ENCODE measurements around the gene ACVR1B.

The ACVR1B gene

DNA sequence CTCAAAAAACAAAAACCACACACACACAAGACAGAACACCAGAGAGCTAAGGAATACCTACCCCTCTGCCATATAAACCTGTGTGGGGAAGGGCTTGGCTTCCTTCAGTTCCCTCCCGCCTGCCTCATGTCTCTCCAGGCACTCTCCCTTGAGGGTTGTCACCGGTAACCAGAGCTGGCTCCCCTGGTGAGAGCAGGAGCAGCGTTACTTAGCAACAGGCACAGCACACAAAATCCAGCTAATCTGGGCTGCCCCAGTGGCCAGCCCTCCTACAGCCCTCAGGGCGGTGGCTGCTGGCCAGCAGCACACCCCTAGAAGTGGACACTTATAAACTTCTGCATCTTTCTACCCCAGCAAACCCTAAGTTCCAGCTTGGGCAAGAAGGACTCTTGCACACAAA is 78.2 kb downstream of the ACVR1B start:
- TF ChIP-seq, protein P1, sequence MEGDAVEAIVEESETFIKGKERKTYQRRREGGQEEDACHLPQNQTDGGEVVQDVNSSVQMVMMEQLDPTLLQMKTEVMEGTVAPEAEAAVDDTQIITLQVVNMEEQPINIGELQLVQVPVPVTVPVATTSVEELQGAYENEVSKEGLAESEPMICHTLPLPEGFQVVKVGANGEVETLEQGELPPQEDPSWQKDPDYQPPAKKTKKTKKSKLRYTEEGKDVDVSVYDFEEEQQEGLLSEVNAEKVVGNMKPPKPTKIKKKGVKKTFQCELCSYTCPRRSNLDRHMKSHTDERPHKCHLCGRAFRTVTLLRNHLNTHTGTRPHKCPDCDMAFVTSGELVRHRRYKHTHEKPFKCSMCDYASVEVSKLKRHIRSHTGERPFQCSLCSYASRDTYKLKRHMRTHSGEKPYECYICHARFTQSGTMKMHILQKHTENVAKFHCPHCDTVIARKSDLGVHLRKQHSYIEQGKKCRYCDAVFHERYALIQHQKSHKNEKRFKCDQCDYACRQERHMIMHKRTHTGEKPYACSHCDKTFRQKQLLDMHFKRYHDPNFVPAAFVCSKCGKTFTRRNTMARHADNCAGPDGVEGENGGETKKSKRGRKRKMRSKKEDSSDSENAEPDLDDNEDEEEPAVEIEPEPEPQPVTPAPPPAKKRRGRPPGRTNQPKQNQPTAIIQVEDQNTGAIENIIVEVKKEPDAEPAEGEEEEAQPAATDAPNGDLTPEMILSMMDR (IDR thresholded peaks at IDR 0.05; ENCODE audit: insufficient read depth, low read length, missing control alignments): no peak
- CTCF ChIA-PET: interaction anchor here (1.0 to 32.6 kb wide), 10 partner anchors 9 to 851 kb away, joined by 3 to 1695 read pairs (median 170); partner anchors contain the start of genes ANKRD33, ATG101, NR4A1 and SMIM41
- no peak for DNase-seq (ENCODE audit: low read depth, low spot score)
- POLR2A ChIA-PET: interaction anchor here (0.8 kb wide), 1 partner anchor 11 kb away, joined by 3 read pairs; no protein-coding TSS in a partner anchor
- H3K4me3 ChIP-seq (ENCODE audit: low read depth, low read length): no peak overlapping the region

DNA sequence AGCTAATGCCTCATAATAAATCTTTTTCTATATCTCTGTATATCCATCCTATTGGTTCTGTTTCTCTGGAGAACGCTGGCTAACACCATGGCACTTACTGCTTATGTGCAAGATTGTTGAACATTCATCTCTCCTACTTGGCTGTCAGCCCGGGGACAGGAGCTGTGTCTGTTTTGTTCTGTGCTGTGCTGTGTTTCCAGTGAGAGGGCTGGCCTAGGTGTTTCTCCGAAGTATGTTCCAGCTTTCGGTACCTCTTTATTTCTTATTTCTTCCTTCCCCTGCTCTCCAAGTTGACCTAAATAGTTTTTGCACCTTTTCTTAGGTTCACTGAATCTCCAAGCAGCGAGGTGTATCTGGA is 80.9 kb downstream of the ACVR1B start:
- DNase-seq (ENCODE audit: low read depth, low spot score): no peak
- peak overlapping the region; percentile 42 for H3K4me3 ChIP-seq (ENCODE audit: low read depth, low read length)
- CTCF ChIA-PET: interaction anchor here (0.8 to 32.6 kb wide), 8 partner anchors 9 to 847 kb away, joined by 3 to 1695 read pairs (median 210); partner anchors contain the start of genes ATG101, NR4A1, SMIM41 and TAMALIN
- POLR2A ChIA-PET: interaction anchor here (0.7 to 1.5 kb wide), 7 partner anchors 9 to 115 kb away, joined by 3 to 11 read pairs (median 3); partner anchors contain the start of genes ATG101 and NR4A1
- TF ChIP-seq, protein P1 (IDR thresholded peaks at IDR 0.05; ENCODE audit: insufficient read depth, low read length, missing control alignments): no peak

DNA sequence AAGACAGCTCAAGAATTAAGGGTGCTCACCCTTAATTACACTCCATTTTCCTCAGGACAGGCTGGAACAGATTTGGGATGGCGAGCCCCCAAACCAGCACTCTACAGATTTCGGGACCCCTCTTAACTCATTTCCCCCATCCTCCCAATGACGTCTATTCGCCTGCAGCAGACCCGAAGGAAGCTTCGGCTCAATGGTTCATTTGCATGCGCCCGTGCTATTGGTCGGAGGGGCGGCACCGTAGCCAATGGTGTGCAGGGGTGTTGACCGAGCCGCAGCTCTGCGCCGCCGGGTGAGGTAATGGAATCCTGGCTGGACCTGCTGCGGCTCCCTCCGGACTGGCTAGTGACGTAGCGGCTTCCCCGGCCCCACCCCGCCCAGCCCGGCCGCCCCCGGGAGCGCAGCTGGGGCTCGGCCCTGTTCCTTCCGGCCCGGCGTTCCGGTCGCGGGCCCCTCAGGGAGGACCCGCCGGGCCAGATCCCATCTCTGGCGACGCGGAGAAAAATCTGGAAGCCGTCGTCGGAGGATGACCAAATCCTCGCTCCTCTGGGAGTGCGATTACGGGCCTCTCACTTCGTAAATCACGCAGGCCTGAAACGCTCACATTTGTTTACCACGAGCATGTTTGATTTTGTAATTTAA is 81.4 kb downstream of the ACVR1B start:
- peak; percentile 87 for DNase-seq (ENCODE audit: low read depth, low spot score)
- TF ChIP-seq, protein P1 (IDR thresholded peaks at IDR 0.05; ENCODE audit: insufficient read depth, low read length, missing control alignments): no peak
- ChIA-PET POLR2A (interaction anchor here (0.7 to 1.5 kb wide), 7 partner anchors 9 to 114 kb away, joined by 3 to 11 read pairs (median 3); partner anchors contain the start of genes ATG101 and NR4A1), CTCF (interaction anchor here (0.8 to 32.6 kb wide), 8 partner anchors 8 to 847 kb away, joined by 3 to 1695 read pairs (median 210); partner anchors contain the start of genes ATG101, NR4A1, SMIM41 and TAMALIN)
- H3K4me3 ChIP-seq (ENCODE audit: low read depth, low read length): peak overlapping the region; percentile 53

DNA sequence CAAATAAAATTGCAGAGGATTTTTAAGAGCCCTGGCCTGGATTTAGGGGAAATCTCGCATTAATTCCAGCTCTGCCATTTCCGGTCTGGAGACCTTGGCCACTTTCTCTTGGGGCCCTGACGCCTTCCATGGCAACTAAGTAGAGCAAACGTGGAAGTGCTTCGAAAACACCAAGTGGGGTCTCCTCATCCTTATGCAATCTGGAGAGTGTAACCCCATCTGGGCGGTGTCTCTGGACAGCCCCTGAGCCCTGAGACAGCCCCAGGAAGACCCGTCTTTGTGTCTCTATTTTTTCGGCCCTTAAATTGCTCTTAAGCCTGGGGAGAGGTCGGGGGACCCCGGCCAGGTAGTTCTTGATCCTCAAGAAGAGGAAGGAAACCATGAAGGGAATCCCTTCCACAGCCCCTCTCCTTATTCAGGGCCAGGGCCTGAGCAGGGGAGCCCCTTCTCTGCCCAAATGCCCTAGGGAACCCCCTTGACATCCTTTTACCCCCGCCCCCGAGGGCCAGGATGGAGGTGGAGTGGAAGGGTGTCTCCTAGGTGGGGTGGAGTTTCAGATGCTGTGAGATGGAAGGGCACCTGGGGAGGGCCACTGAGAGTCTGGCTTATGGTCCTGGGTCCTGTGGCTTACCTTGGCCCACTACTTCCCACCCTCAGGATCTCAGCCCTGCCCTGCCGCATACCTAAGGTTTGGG is 82.1 kb downstream of the ACVR1B start:
- DNase-seq (ENCODE audit: low read depth, low spot score): no peak
- peak overlapping the region; percentile 53 for H3K4me3 ChIP-seq (ENCODE audit: low read depth, low read length)
- ChIA-PET POLR2A (interaction anchor here (0.8 to 1.5 kb wide), 5 partner anchors 11 to 114 kb away, joined by 3 to 11 read pairs (median 5); partner anchors contain the start of genes ATG101 and NR4A1), CTCF (interaction anchor here (1.4 to 32.6 kb wide), 6 partner anchors 20 to 846 kb away, joined by 4 to 1695 read pairs (median 556); partner anchors contain the start of genes ATG101, NR4A1, SMIM41 and TAMALIN)
- TF ChIP-seq, protein P1 (IDR thresholded peaks at IDR 0.05; ENCODE audit: insufficient read depth, low read length, missing control alignments): no peak

DNA sequence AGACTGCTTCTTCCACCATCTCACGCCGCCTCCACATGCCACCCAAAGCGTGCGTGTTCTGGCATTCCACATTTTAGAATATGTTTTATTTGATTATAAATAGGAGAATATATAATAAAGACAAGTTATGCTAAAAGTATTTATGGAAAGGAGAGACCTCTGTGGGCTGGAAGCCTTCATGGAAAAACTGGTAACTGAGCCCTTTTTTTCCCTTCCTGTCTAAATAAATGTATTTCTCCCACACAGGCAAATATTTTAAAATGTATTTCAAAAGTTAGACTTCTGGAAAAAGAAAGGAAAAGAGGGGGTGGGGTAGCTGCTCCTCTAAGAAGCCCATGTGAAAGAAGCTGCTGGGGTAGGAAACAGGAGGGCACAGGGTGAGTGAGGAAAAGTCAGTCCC is 83.7 kb downstream of the ACVR1B start:
- CTCF ChIA-PET: interaction anchor here (20.8 to 32.6 kb wide), 2 partner anchors 21 to 37 kb away, joined by 1081 to 1695 read pairs; partner anchors contain the start of genes ATG101, NR4A1, SMIM41 and TAMALIN
- POLR2A ChIA-PET: no interaction called here
- DNase-seq (ENCODE audit: low read depth, low spot score): no peak
- no peak overlapping the region for H3K4me3 ChIP-seq (ENCODE audit: low read depth, low read length)
- TF ChIP-seq, protein P1 (IDR thresholded peaks at IDR 0.05; ENCODE audit: insufficient read depth, low read length, missing control alignments): no peak

Measured in AG04449 (cell line).